Activated effector memory CD4-positive, alpha-beta T cell treated with anti-CD3 and anti-CD28 coated beads, Interleukin-2, amount 50 U/mL, for 16 hours (primary cell): ENCODE measurements around the gene GOSR1.
"Not testable (repeated sequence)": the region's sequence is repeated elsewhere in the genome, so short reads cannot be mapped to it uniquely, and the experiment has no call there.

ENCODE experiments used
- DNase-seq: peaks from one replicate; pipeline ENCODE4 v3.0.0-alpha.2; 2020

GOSR1 gene

GRCh38 chr17:30549181-30549580 is 72.0 kb downstream of the GOSR1 start:
- not testable (repeated sequence) for DNase-seq

GRCh38 chr17:30549864-30550511 is 72.8 kb downstream of the GOSR1 start:
- DNase-seq, result no peak

- no peak for DNase-seq
These were observed 73.5 kb downstream of the GOSR1 start for GRCh38 chr17:30550512-30551273.

- not testable (repeated sequence) for DNase-seq
These were observed 74.2 kb downstream of the GOSR1 start for GRCh38 chr17:30551274-30551995.

- DNase-seq, result no peak
These were observed 74.8 kb downstream of the GOSR1 start for GRCh38 chr17:30551996-30552339.

GRCh38 chr17:30552994-30553566 is 75.9 kb downstream of the GOSR1 start:
- no peak for DNase-seq

- not testable (repeated sequence) for DNase-seq
These were observed 76.7 kb downstream of the GOSR1 start for GRCh38 chr17:30553823-30554440.

- no peak for DNase-seq
These were observed 77.9 kb downstream of the GOSR1 start for GRCh38 chr17:30554839-30555751.

- DNase-seq, result no peak
These were observed 78.7 kb downstream of the GOSR1 start for GRCh38 chr17:30555942-30556341.

GRCh38 chr17:30556374-30557332 is 79.4 kb downstream of the GOSR1 start:
- no peak for DNase-seq

- no peak for DNase-seq
These were observed 80.9 kb downstream of the GOSR1 start for GRCh38 chr17:30557916-30558685.

GRCh38 chr17:30558686-30559545 is 81.7 kb downstream of the GOSR1 start:
- DNase-seq, result no peak

- no peak for DNase-seq
These were observed 82.4 kb downstream of the GOSR1 start for GRCh38 chr17:30559656-30560055.

- DNase-seq, result not testable (repeated sequence)
These were observed 83.2 kb downstream of the GOSR1 start for GRCh38 chr17:30560117-30561026.

GRCh38 chr17:30561766-30562165 is 84.6 kb downstream of the GOSR1 start:
- not testable (repeated sequence) for DNase-seq

- DNase-seq, result not testable (repeated sequence)
These were observed 86.1 kb downstream of the GOSR1 start for GRCh38 chr17:30563131-30563904.

GRCh38 chr17:30563905-30564390 is 86.7 kb downstream of the GOSR1 start:
- not testable (repeated sequence) for DNase-seq
